IMR-90 (cell line): Measurements from ENCODE around the gene BUB1. TPM values are rescaled to one million over a fixed set of nuclear protein-coding genes. Genes with fewer than 3 reads are reported as not detected.

Experiments used
- ATAC-seq: fragments of 200-7000 bp; cut with Tn5 transposase; 2 replicates; pipeline ENCODE4 v1.9.1; 2020; ENCODE audit warnings: low read depth, mild to moderate bottlenecking, moderate library complexity
- BruUV-seq: library from RNA; stranded (reverse); fragments of 400-500 nt; replicated peaks from 2 replicates; lab custom pipeline; 2021; lab: Mats Ljungman, UMichigan
- CTCF ChIA-PET: fragments of 300-600 bp; formaldehyde crosslinking; extraction: SDS; loops from one replicate; lab custom pipeline; 2021; ENCODE audit warnings: antibody characterized with exemption; lab: Yijun Ruan, JAX
- POLR2A ChIA-PET: fragments of 300-600 bp; sonication (Branson Sonifier 250); formaldehyde crosslinking; loops from one replicate; lab custom pipeline; 2022; ENCODE audit warnings: antibody characterized with exemption; ENCODE audit not compliant: unreplicated experiment; lab: Charles Lee
- DNase-seq: peaks from one replicate; pipeline ENCODE4 v3.0.0; 2013
- H2AFZ ChIP-seq: replicated peaks from 2 replicates; pipeline ENCODE3; 2013; ENCODE audit warnings: low read length, mild to moderate bottlenecking; ENCODE audit not compliant: poor library complexity
- H2AK5ac ChIP-seq: 2 replicates; pipeline ENCODE4 v1.6.1; 2013; ENCODE audit warnings: low read depth, low read length, inconsistent platforms
- H2AK9ac ChIP-seq: replicated peaks from 2 replicates; pipeline ENCODE3; 2013; ENCODE audit warnings: mild to moderate bottlenecking, low read depth, low read length, moderate library complexity; ENCODE audit not compliant: poor library complexity
- H2BK120ac ChIP-seq: 2 replicates; pipeline ENCODE4 v1.6.1; 2013; ENCODE audit warnings: low read depth, low read length, inconsistent platforms
- H2BK15ac ChIP-seq: 3 replicates; pipeline ENCODE4 v1.6.1; 2013; ENCODE audit warnings: low read depth, low read length, inconsistent platforms
- H2BK20ac ChIP-seq: 2 replicates; pipeline ENCODE4 v1.6.1; 2013; ENCODE audit warnings: low read depth, mild to moderate bottlenecking, inconsistent platforms, low read length, moderate library complexity
- H2BK5ac ChIP-seq: 2 replicates; pipeline ENCODE4 v1.6.1; 2013; ENCODE audit warnings: mild to moderate bottlenecking, low read depth, low read length, inconsistent platforms; ENCODE audit not compliant: poor library complexity, severe bottlenecking
- H3K14ac ChIP-seq: replicated peaks from 2 replicates; pipeline ENCODE4 v1.6.1; 2013; ENCODE audit warnings: low read depth, low read length, inconsistent platforms
- H3K18ac ChIP-seq: 2 replicates; pipeline ENCODE4 v1.6.1; 2013; ENCODE audit warnings: low read depth, low read length, control low read depth
- H3K23ac ChIP-seq: 2 replicates; pipeline ENCODE4 v1.6.1; 2013; ENCODE audit warnings: low read depth, low read length, inconsistent platforms
- H3K27ac ChIP-seq: 2 replicates; pipeline ENCODE4 v1.5.1; 2013; ENCODE audit warnings: mild to moderate bottlenecking, control low read depth, low read length; ENCODE audit not compliant: insufficient read depth
- H3K27me3 ChIP-seq: 2 replicates; pipeline ENCODE4 v1.6.1; 2013; ENCODE audit warnings: low read length; ENCODE audit not compliant: control insufficient read depth, insufficient read depth
- H3K36me3 ChIP-seq: 2 replicates; pipeline ENCODE4 v1.6.1; 2013; ENCODE audit warnings: low read length, mixed read lengths; ENCODE audit not compliant: control insufficient read depth, insufficient read depth
- H3K4ac ChIP-seq: 2 replicates; pipeline ENCODE4 v1.6.1; 2013; ENCODE audit warnings: low read depth, low read length, inconsistent platforms
- H3K4me1 ChIP-seq: 2 replicates; pipeline ENCODE4 v1.6.1; 2013; ENCODE audit warnings: low read length, mixed read lengths; ENCODE audit not compliant: control insufficient read depth, insufficient read depth
- H3K4me2 ChIP-seq: 2 replicates; pipeline ENCODE4 v1.6.1; 2013; ENCODE audit warnings: low read depth, mild to moderate bottlenecking, control low read depth, low read length, moderate library complexity
- H3K4me3 ChIP-seq: 2 replicates; pipeline ENCODE4 v1.5.1; 2013; ENCODE audit warnings: low read depth, mild to moderate bottlenecking, control low read depth, low read length, moderate library complexity; ENCODE audit not compliant: insufficient read depth
- H3K56ac ChIP-seq: 2 replicates; pipeline ENCODE4 v1.6.1; 2013; ENCODE audit warnings: low read length, inconsistent platforms; ENCODE audit not compliant: insufficient read depth; ENCODE audit errors: extremely low read depth
- H3K79me1 ChIP-seq, 2 experiments: 2 replicates each; pipeline ENCODE4 v1.6.1; 2013; ENCODE audit warnings: low read length in 2 of 2, inconsistent platforms in 1 of 2, low read depth in 1 of 2
- H3K9ac ChIP-seq: 2 replicates; pipeline ENCODE4 v1.6.1; 2013; ENCODE audit warnings: low read depth, low read length, control low read depth
- H3K9me1 ChIP-seq: 2 replicates; pipeline ENCODE4 v1.6.1; 2013; ENCODE audit warnings: low read length, inconsistent platforms; ENCODE audit not compliant: insufficient read depth
- H3K9me3 ChIP-seq: 2 replicates; pipeline ENCODE4 v1.6.1; 2013; ENCODE audit warnings: low read length; ENCODE audit not compliant: control insufficient read depth, insufficient read depth
- H4K20me1 ChIP-seq: 2 replicates; pipeline ENCODE4 v1.6.1; 2013; ENCODE audit warnings: low read length, inconsistent platforms; ENCODE audit not compliant: insufficient read depth
- H4K5ac ChIP-seq: 2 replicates; pipeline ENCODE4 v1.6.1; 2013; ENCODE audit warnings: mild to moderate bottlenecking, low read depth, low read length, control low read depth
- H4K8ac ChIP-seq, 2 experiments: 2 replicates each; pipeline ENCODE4 v1.6.1; 2013; ENCODE audit warnings: low read depth in 2 of 2, low read length in 2 of 2, control low read depth in 1 of 2, inconsistent platforms in 1 of 2
- H4K91ac ChIP-seq: 2 replicates; pipeline ENCODE4 v1.6.1; 2013; ENCODE audit warnings: low read depth, low read length, inconsistent platforms; ENCODE audit not compliant: insufficient read depth
- BHLHE40 ChIP-seq: fragments of 150-350 bp; IDR thresholded peaks from 2 replicates; pipeline ENCODE4 v1.6.1; 2016; ENCODE audit warnings: mild to moderate bottlenecking, low read depth, low read length
- CEBPB ChIP-seq: IDR thresholded peaks from 2 replicates; pipeline ENCODE4 v1.6.1; 2012; ENCODE audit warnings: low read depth, low read length, improper control_type of control experiment
- CHD1 ChIP-seq: IDR thresholded peaks from 2 replicates; pipeline ENCODE4 v1.6.1; 2012; ENCODE audit warnings: low read depth, low read length, improper control_type of control experiment
- ELK1 ChIP-seq: fragments of 150-350 bp; IDR thresholded peaks from 2 replicates; pipeline ENCODE4 v1.6.1; 2016; ENCODE audit warnings: low read depth, mild to moderate bottlenecking, low read length, moderate library complexity, borderline replicate concordance
- MAZ ChIP-seq: IDR thresholded peaks from 2 replicates; pipeline ENCODE4 v1.6.1; 2012; ENCODE audit warnings: low read depth, mild to moderate bottlenecking, low read length, improper control_type of control experiment, moderate library complexity, borderline replicate concordance
- MXI1 ChIP-seq: IDR thresholded peaks from 2 replicates; pipeline ENCODE4 v1.6.1; 2012; ENCODE audit warnings: low read depth, mild to moderate bottlenecking, low read length, moderate library complexity, borderline replicate concordance
- NFE2L2 ChIP-seq: fragments of 150-350 bp; IDR thresholded peaks from 2 replicates; pipeline ENCODE4 v1.6.1; 2016; ENCODE audit warnings: low read depth, mild to moderate bottlenecking, low read length
- POLR2A ChIP-seq: IDR thresholded peaks from 2 replicates; pipeline ENCODE4 v1.6.1; 2012; ENCODE audit warnings: mild to moderate bottlenecking, low read depth, low read length
- RCOR1 ChIP-seq: IDR thresholded peaks from 2 replicates; pipeline ENCODE4 v1.6.1; 2012; ENCODE audit warnings: mild to moderate bottlenecking, low read length, improper control_type of control experiment; ENCODE audit not compliant: insufficient replicate concordance
- RFX5 ChIP-seq: IDR thresholded peaks from 2 replicates; pipeline ENCODE4 v1.8.0; 2012; ENCODE audit warnings: low read depth, mild to moderate bottlenecking, low read length, moderate library complexity
- SMC3 ChIP-seq: fragments of 150-350 bp; IDR thresholded peaks from 2 replicates; pipeline ENCODE4 v1.6.1; 2016; ENCODE audit warnings: low read depth, mild to moderate bottlenecking, antibody characterized with exemption, low read length, moderate library complexity
- USF2 ChIP-seq: fragments of 150-350 bp; IDR thresholded peaks from 2 replicates; pipeline ENCODE4 v1.6.1; 2017; ENCODE audit warnings: mild to moderate bottlenecking, antibody characterized with exemption, low read length, low read depth
- WGBS, 2 experiments: methylation state at CpG; one replicate each; pipeline versions ENCODE4 v1.1.5 to v1.1.7; 2013; ENCODE audit warnings: missing lambda C conversion rate in 2 of 2; ENCODE audit not compliant: insufficient read length in 1 of 2; ENCODE audit errors: extremely low coverage in 2 of 2; 5-methylcytosine and 5-hydroxymethylcytosine counted together
- dilution Hi-C: fragments of 300-500 bp; cut with HindIII; formaldehyde crosslinking; loops from one replicate; pipeline ENCODE4 v1.14.3; 2018; ENCODE audit warnings: low sequenced_read_pairs; ENCODE audit not compliant: unreplicated experiment
- in situ Hi-C: fragments of 300-500 bp; cut with MboI; formaldehyde crosslinking; loops from 3 replicates; pipeline ENCODE4 v1.14.3; 2019; ENCODE audit warnings: low sequenced_read_pairs, inconsistent platforms, mixed read lengths
- intact Hi-C: fragments of 100-400 bp; cut with micrococcal nuclease; formaldehyde crosslinking; loops from 2 replicates; pipeline ENCODE4 v1.10.0; 2022
- polyA plus RNA-seq, 3 experiments: library from polyadenylated mRNA; depleted of rRNA; stranded (reverse); fragments of >200 nt; gene quantifications; 2 replicates each; pipeline ENCODE4 v1.2.3, GENCODE V29; 2012; ENCODE audit warnings: low replicate concordance in 1 of 3
- total RNA-seq: library from RNA; depleted of rRNA; stranded (reverse); fragments of >200 nt; gene quantifications from 2 replicates; pipeline ENCODE4 v1.2.3, GENCODE V29; 2012
- TF ChIP-seq, protein P1 (sequence below): conservative IDR thresholded peaks from 2 replicates; pipeline ENCODE4 v1.5.1; 2012; ENCODE audit warnings: mild to moderate bottlenecking, low read depth, low read length, improper control_type of control experiment

BUB1 gene
- total and polyA plus RNA-seq, 2 of the 4 experiments (the other 2 are of a cell fraction): 19.6 to 43.4 TPM

GRCh38 chr2:110673201-110673600 is 4.7 kb downstream of the BUB1 start:
- H3K27me3 ChIP-seq: no peaks in the 10 kb centered on the region
- dilution Hi-C loops (no loop called here), intact Hi-C loops (no loop called here), in situ Hi-C loops (no loop called here)
- no peak overlapping the region for H2BK20ac ChIP-seq
- peaks cover 10% of the 10 kb centered on the region for H3K9me1 ChIP-seq
- no peak overlapping the region for H3K56ac ChIP-seq
- no peak overlapping the region for H3K23ac ChIP-seq
- no peak overlapping the region for H3K9ac ChIP-seq
- H4K20me1 ChIP-seq: no peaks in the 10 kb centered on the region
- H3K9me3 ChIP-seq: no peaks in the 10 kb centered on the region
- no peak overlapping the region for H2BK120ac ChIP-seq
- BruUV-seq: no TSS peak
- no peak overlapping the region for H2BK15ac ChIP-seq
- H3K14ac ChIP-seq: no peak overlapping the region
- H3K4me2 ChIP-seq: no peak overlapping the region
- no peak overlapping the region for H2AFZ ChIP-seq
- CTCF ChIA-PET: no interaction called here
- no peak for DNase-seq
- H2AK9ac ChIP-seq: no peak overlapping the region
- no peak overlapping the region for H4K8ac ChIP-seq
- TF ChIP-seq ELK1 (no peak), CEBPB (no peak), CHD1 (no peak), BHLHE40 (no peak), MAZ (no peak), NFE2L2 (no peak), RCOR1 (no peak), MXI1 (no peak), RFX5 (no peak), POLR2A (no peak), USF2 (no peak), SMC3 (no peak)
- TF ChIP-seq, protein P1, sequence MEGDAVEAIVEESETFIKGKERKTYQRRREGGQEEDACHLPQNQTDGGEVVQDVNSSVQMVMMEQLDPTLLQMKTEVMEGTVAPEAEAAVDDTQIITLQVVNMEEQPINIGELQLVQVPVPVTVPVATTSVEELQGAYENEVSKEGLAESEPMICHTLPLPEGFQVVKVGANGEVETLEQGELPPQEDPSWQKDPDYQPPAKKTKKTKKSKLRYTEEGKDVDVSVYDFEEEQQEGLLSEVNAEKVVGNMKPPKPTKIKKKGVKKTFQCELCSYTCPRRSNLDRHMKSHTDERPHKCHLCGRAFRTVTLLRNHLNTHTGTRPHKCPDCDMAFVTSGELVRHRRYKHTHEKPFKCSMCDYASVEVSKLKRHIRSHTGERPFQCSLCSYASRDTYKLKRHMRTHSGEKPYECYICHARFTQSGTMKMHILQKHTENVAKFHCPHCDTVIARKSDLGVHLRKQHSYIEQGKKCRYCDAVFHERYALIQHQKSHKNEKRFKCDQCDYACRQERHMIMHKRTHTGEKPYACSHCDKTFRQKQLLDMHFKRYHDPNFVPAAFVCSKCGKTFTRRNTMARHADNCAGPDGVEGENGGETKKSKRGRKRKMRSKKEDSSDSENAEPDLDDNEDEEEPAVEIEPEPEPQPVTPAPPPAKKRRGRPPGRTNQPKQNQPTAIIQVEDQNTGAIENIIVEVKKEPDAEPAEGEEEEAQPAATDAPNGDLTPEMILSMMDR: no peak
- peaks cover 25 to 43% of the 10 kb centered on the region in 2 experiments for H3K79me1 ChIP-seq
- no peak overlapping the region for H3K4me3 ChIP-seq
- no peak for ATAC-seq
- H2AK5ac ChIP-seq: no peak overlapping the region
- H4K91ac ChIP-seq: no peak overlapping the region
- no peak overlapping the region for H3K4ac ChIP-seq
- peaks cover 10% of the 10 kb centered on the region for H3K4me1 ChIP-seq
- 100% methylated on average over 1 of the region's 4 CpGs; no CpG with 5 or more reads in 1 of the 2 experiments for WGBS, 2 experiments
- H3K36me3 ChIP-seq: no peaks in the 10 kb centered on the region; the same call in 1 of the 2 replicates
- H3K18ac ChIP-seq: no peak overlapping the region
- H3K27ac ChIP-seq: no peak overlapping the region
- POLR2A ChIA-PET: no interaction called here
- no peak overlapping the region for H2BK5ac ChIP-seq
- no peak overlapping the region for H4K5ac ChIP-seq
